HUES6 (cell line): ENCODE data around the gene C1orf232.

Experiments
- H3K27ac ChIP-seq: 2 replicates; pipeline ENCODE4 v1.7.0; 2013; ENCODE audit warnings: low read depth, mild to moderate bottlenecking, low read length, inconsistent platforms
- H3K27me3 ChIP-seq: 2 replicates; pipeline ENCODE4 v1.6.1; 2013; ENCODE audit warnings: low read length; ENCODE audit not compliant: control insufficient read depth, insufficient read depth
- H3K36me3 ChIP-seq: 2 replicates; pipeline ENCODE4 v1.6.1; 2013; ENCODE audit warnings: low read length; ENCODE audit not compliant: control insufficient read depth, insufficient read depth
- H3K4me1 ChIP-seq: 2 replicates; pipeline ENCODE4 v1.6.1; 2013; ENCODE audit warnings: low read length; ENCODE audit not compliant: control insufficient read depth, insufficient read depth
- H3K4me3 ChIP-seq: 2 replicates; pipeline ENCODE4 v1.5.1; 2013; ENCODE audit warnings: low read depth, low read length
- H3K9ac ChIP-seq: one replicate; pipeline ENCODE4 v1.6.1; 2013; ENCODE audit warnings: mild to moderate bottlenecking, low read length
- H3K9me3 ChIP-seq: 2 replicates; pipeline ENCODE4 v1.6.1; 2013; ENCODE audit warnings: low read depth, low read length; ENCODE audit not compliant: control insufficient read depth, insufficient read depth

The C1orf232 gene

GRCh38 chr1:26191739-26192138, 23.0 kb upstream of the C1orf232 start:
- Histone ChIP-seq H3K4me3 (no peak overlapping the region), H3K36me3 (peaks cover 14% of the 10 kb centered on the region), H3K4me1 (peaks cover 5% of the 10 kb centered on the region; the same call in 1 of the 2 replicates), H3K27ac (no peak overlapping the region), H3K9me3 (no peaks in the 10 kb centered on the region), H3K27me3 (peaks cover 3% of the 10 kb centered on the region; the same call in 1 of the 2 replicates), H3K9ac (no peak overlapping the region)

GRCh38 chr1:26190373-26190987, 21.7 kb upstream of the C1orf232 start, which contains the start of gene CATSPER4:
Gene CATSPER4, plus strand, starts transcription at chr1:26190602. Its CDS starts 26 bp downstream, at chr1:26190628.
- H3K4me3 ChIP-seq = no peak within 1 kb of the TSS
- H3K36me3 ChIP-seq = peaks cover 18% of the 10 kb centered on the region
- no peak within 1 kb of the TSS for H3K27ac ChIP-seq
- peaks cover 3% of the 10 kb centered on the region; the same call in 1 of the 2 replicates for H3K27me3 ChIP-seq
- H3K9me3 ChIP-seq = no peaks in the 10 kb centered on the region
- peaks cover 5% of the 10 kb centered on the region; the same call in 1 of the 2 replicates for H3K4me1 ChIP-seq
- H3K9ac ChIP-seq = no peak within 1 kb of the TSS

- Histone ChIP-seq H3K9ac (no peak overlapping the region), H3K36me3 (peaks cover 21% of the 10 kb centered on the region), H3K9me3 (no peaks in the 10 kb centered on the region), H3K4me3 (no peak overlapping the region), H3K4me1 (peaks cover 5% of the 10 kb centered on the region; the same call in 1 of the 2 replicates), H3K27ac (no peak overlapping the region), H3K27me3 (peaks cover 3% of the 10 kb centered on the region; the same call in 1 of the 2 replicates)
Observed at GRCh38 chr1:26189751-26190275, 21.1 kb upstream of the C1orf232 start.

GRCh38 chr1:26189331-26189730, 20.6 kb upstream of the C1orf232 start:
- no peak overlapping the region for H3K4me3 ChIP-seq
- peaks cover 5% of the 10 kb centered on the region; the same call in 1 of the 2 replicates for H3K4me1 ChIP-seq
- peaks cover 3% of the 10 kb centered on the region; the same call in 1 of the 2 replicates for H3K27me3 ChIP-seq
- H3K36me3 ChIP-seq = peaks cover 24% of the 10 kb centered on the region
- H3K27ac ChIP-seq = no peak overlapping the region
- H3K9me3 ChIP-seq = no peaks in the 10 kb centered on the region
- no peak overlapping the region for H3K9ac ChIP-seq

GRCh38 chr1:26188477-26188876, 19.7 kb upstream of the C1orf232 start:
- Histone ChIP-seq H3K27ac (no peak overlapping the region), H3K27me3 (no peaks in the 10 kb centered on the region), H3K9me3 (no peaks in the 10 kb centered on the region), H3K36me3 (peaks cover 24% of the 10 kb centered on the region), H3K4me3 (no peak overlapping the region), H3K9ac (no peak overlapping the region), H3K4me1 (peaks cover 5% of the 10 kb centered on the region; the same call in 1 of the 2 replicates)

- Histone ChIP-seq H3K27me3 (no peaks in the 10 kb centered on the region), H3K9me3 (no peaks in the 10 kb centered on the region), H3K4me3 (no peak overlapping the region), H3K27ac (no peak overlapping the region), H3K9ac (no peak overlapping the region), H3K36me3 (peaks cover 30% of the 10 kb centered on the region), H3K4me1 (peaks cover 5% of the 10 kb centered on the region; the same call in 1 of the 2 replicates)
Observed at GRCh38 chr1:26187882-26188281, 19.1 kb upstream of the C1orf232 start.

GRCh38 chr1:26184883-26185282, 16.1 kb upstream of the C1orf232 start:
- Histone ChIP-seq H3K27me3 (no peaks in the 10 kb centered on the region), H3K4me3 (no peak overlapping the region), H3K4me1 (no peaks in the 10 kb centered on the region), H3K27ac (no peak overlapping the region), H3K36me3 (peaks cover 46% of the 10 kb centered on the region), H3K9ac (no peak overlapping the region), H3K9me3 (no peaks in the 10 kb centered on the region)

- H3K9me3 ChIP-seq = no peaks in the 10 kb centered on the region
- peaks cover 41% of the 10 kb centered on the region for H3K36me3 ChIP-seq
- H3K4me1 ChIP-seq = no peaks in the 10 kb centered on the region
- H3K4me3 ChIP-seq = no peak overlapping the region
- no peaks in the 10 kb centered on the region for H3K27me3 ChIP-seq
- H3K9ac ChIP-seq = no peak overlapping the region
- no peak overlapping the region for H3K27ac ChIP-seq
Observed at GRCh38 chr1:26184086-26184485, 15.3 kb upstream of the C1orf232 start.

GRCh38 chr1:26182383-26182696, 13.6 kb upstream of the C1orf232 start:
- H3K9ac ChIP-seq = no peak overlapping the region
- no peak overlapping the region for H3K4me3 ChIP-seq
- no peaks in the 10 kb centered on the region for H3K4me1 ChIP-seq
- H3K27ac ChIP-seq = no peak overlapping the region
- no peaks in the 10 kb centered on the region for H3K9me3 ChIP-seq
- peaks cover 32% of the 10 kb centered on the region for H3K36me3 ChIP-seq
- H3K27me3 ChIP-seq = no peaks in the 10 kb centered on the region

- H3K4me3 ChIP-seq = no peak overlapping the region
- peaks cover 3% of the 10 kb centered on the region; the same call in 1 of the 2 replicates for H3K4me1 ChIP-seq
- no peak overlapping the region for H3K27ac ChIP-seq
- no peaks in the 10 kb centered on the region for H3K27me3 ChIP-seq
- no peak overlapping the region for H3K9ac ChIP-seq
- no peaks in the 10 kb centered on the region for H3K9me3 ChIP-seq
- peaks cover 32% of the 10 kb centered on the region for H3K36me3 ChIP-seq
Observed at GRCh38 chr1:26181586-26182382, 13.0 kb upstream of the C1orf232 start.

- H3K27ac ChIP-seq = no peak overlapping the region
- H3K27me3 ChIP-seq = no peaks in the 10 kb centered on the region
- H3K9ac ChIP-seq = no peak overlapping the region
- H3K36me3 ChIP-seq = peaks cover 28% of the 10 kb centered on the region
- no peak overlapping the region for H3K4me3 ChIP-seq
- peaks cover 3% of the 10 kb centered on the region; the same call in 1 of the 2 replicates for H3K4me1 ChIP-seq
- no peaks in the 10 kb centered on the region for H3K9me3 ChIP-seq
Observed at GRCh38 chr1:26180010-26180506, 11.3 kb upstream of the C1orf232 start.
